ENCODE measurements around the gene RWDD2A.
A peak's percentile ranks its signal among the peaks of the same experiment; 100 is the strongest.

The RWDD2A gene

DNA sequence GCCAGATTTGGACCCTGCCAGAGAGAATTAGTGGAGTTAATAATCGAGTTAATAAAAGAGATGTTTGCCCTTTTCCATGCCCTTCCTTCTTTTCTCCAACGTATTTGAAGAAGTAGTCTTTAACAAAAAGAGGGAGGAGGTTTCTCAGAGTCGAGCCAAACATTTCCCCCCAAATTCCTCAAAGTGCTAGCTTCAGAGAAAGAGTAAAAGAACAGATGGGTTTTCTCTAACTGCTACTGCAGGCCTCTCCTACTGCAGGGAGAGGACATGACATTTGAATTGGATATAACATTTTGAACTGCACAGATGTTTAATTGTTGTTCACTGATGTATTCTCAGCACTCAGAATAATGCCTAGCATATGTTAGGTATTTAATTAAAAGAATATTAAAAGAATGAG is 25.5 kb downstream of the RWDD2A start:
- CTCF ChIA-PET = interaction anchor here (0.6 to 14.2 kb wide), 7 partner anchors 9 to 303 kb away, joined by 3 to 493 read pairs (median 6); partner anchors contain the start of genes DOP1A, PRSS35 and UBE3D
- DNase-seq (ENCODE audit: low read depth, low spot score) = no peak
- no peak for TF ChIP-seq CTCF (IDR thresholded peaks at IDR 0.05; ENCODE audit: insufficient read depth, low read length, missing control alignments)
- POLR2A ChIA-PET = no interaction called here
- H3K4me3 ChIP-seq (ENCODE audit: low read depth, low read length) = no peak overlapping the region

- no peak overlapping the region for H3K4me3 ChIP-seq (ENCODE audit: low read depth, low read length)
- POLR2A ChIA-PET = no interaction called here
- no peak for DNase-seq (ENCODE audit: low read depth, low spot score)
- CTCF ChIA-PET = interaction anchor here (0.8 to 14.2 kb wide), 8 partner anchors 9 to 301 kb away, joined by 3 to 493 read pairs (median 4); partner anchors contain the start of genes DOP1A, PRSS35 and UBE3D
- TF ChIP-seq CTCF (IDR thresholded peaks at IDR 0.05; ENCODE audit: insufficient read depth, low read length, missing control alignments) = no peak
Measured at GRCh38 chr6:83220121-83220520, 27.0 kb downstream of the RWDD2A start.

DNA sequence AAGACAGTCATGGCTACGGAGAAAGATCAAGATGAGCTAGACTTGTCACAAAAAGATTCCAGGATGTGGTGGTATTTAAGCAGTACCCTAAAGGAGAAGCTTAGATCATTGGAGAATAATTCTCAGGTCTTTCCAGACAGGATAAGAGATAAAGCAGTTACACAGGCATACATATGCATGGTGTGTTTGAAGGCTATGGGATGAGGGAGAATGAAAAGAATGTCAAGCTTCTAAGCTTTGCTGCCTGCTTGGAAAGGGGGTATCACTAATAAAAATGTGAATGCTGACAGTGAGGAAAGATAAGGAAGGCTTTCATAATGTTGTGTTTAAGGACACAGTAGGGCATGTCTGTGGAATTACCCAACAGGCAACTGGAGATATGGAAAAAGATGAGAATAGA is 28.1 kb downstream of the RWDD2A start:
- no peak for DNase-seq (ENCODE audit: low read depth, low spot score)
- ChIA-PET POLR2A (no interaction called here), CTCF (interaction anchor here (1.2 to 14.2 kb wide), 20 partner anchors 9 to 358 kb away, joined by 3 to 493 read pairs (median 6); partner anchors contain the start of genes DOP1A, PRSS35 and UBE3D)
- no peak overlapping the region for H3K4me3 ChIP-seq (ENCODE audit: low read depth, low read length)
- no peak for TF ChIP-seq CTCF (IDR thresholded peaks at IDR 0.05; ENCODE audit: insufficient read depth, low read length, missing control alignments)

DNA sequence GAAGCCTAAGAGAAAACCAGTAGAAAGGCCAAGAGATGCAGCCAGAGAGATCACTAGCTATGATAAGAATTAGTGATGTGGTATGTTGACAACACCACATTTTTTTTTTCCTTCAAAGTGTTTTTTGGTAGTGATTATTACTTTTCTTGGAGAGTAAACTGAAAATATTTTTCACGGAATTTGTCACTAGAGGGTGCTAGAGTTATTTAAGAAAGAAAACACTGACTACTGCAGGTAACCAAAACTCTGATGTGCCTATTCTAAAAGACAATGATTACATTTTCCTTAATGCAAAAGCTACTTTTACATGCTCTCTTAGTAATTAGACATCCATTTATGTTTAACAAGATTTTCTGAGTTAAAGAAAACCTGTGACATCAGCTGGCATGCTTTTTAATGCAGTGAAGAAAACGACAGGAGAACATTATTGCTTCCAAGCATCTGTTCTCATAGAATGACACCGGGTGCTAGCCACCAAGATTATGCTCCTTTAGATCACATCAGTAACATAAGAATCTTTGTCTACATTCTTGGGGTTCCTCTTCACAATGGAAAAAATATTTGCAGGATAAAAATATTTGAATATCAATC is 28.8 kb downstream of the RWDD2A start:
- POLR2A ChIA-PET = no interaction called here
- no peak for DNase-seq (ENCODE audit: low read depth, low spot score)
- CTCF ChIA-PET = interaction anchor here (0.6 to 14.2 kb wide), 38 partner anchors 8 to 357 kb away, joined by 3 to 493 read pairs (median 4); partner anchors contain the start of genes DOP1A, PRSS35 and UBE3D
- peak; percentile 4 for TF ChIP-seq CTCF (IDR thresholded peaks at IDR 0.05; ENCODE audit: insufficient read depth, low read length, missing control alignments)
- H3K4me3 ChIP-seq (ENCODE audit: low read depth, low read length) = no peak overlapping the region

DNA sequence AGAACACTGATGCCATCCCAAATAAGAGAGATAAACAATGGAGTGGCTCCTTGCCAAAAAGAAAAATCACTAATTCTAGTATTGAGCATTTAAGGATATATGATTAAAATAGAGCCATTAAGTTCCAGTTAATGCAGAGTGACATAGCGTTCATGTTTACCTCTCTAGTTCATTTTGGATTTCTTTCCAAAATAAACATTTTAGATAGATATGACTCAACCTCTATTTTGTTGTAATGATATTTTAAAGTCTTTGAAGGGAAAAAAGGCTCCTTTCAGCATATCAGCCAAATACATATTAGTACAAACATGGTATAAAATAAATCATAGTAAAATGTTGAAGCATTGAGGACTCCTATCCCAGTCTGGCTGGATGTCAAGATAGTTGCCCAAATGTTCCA is 33.4 kb downstream of the RWDD2A start:
- ChIA-PET CTCF (interaction anchor here (2.7 to 5.0 kb wide), 3 partner anchors 10 to 287 kb away, joined by 11 to 52 read pairs (median 24); partner anchors contain the start of genes DOP1A, PRSS35 and UBE3D), POLR2A (no interaction called here)
- no peak for DNase-seq (ENCODE audit: low read depth, low spot score)
- TF ChIP-seq CTCF (IDR thresholded peaks at IDR 0.05; ENCODE audit: insufficient read depth, low read length, missing control alignments) = no peak
- no peak overlapping the region for H3K4me3 ChIP-seq (ENCODE audit: low read depth, low read length)

GRCh38 chr6:83231146-83231545 is 38.0 kb downstream of the RWDD2A start:
- no peak for TF ChIP-seq CTCF (IDR thresholded peaks at IDR 0.05; ENCODE audit: insufficient read depth, low read length, missing control alignments)
- no peak overlapping the region for H3K4me3 ChIP-seq (ENCODE audit: low read depth, low read length)
- ChIA-PET POLR2A (no interaction called here), CTCF (interaction anchor here (0.8 to 5.0 kb wide), 6 partner anchors 9 to 283 kb away, joined by 3 to 52 read pairs (median 16); partner anchors contain the start of genes DOP1A, PRSS35 and UBE3D)
- peak; percentile 85 for DNase-seq (ENCODE audit: low read depth, low spot score)
